Osteoblast (primary cell): ENCODE results near the gene ZKSCAN7. TPM values are rescaled to one million over a fixed set of nuclear protein-coding genes. Genes with fewer than 3 reads are reported as not detected.

ENCODE experiments used
- DNase-seq: peaks from one replicate; pipeline ENCODE4 v3.0.0; 2011; ENCODE audit warnings: low spot score, mixed read lengths; ENCODE audit not compliant: insufficient read length; ENCODE audit errors: missing footprints
- H2AFZ ChIP-seq: 2 replicates; pipeline ENCODE4 v1.6.0; 2011; ENCODE audit warnings: mild to moderate bottlenecking, low read length
- H3K27ac ChIP-seq: 2 replicates; pipeline ENCODE4 v1.5.1; 2011; ENCODE audit warnings: mild to moderate bottlenecking, low read depth, low read length, moderate library complexity
- H3K27me3 ChIP-seq: 2 replicates; pipeline ENCODE4 v1.6.0; 2012; ENCODE audit warnings: mild to moderate bottlenecking, control low read depth, inconsistent platforms, low read length, moderate library complexity; ENCODE audit not compliant: insufficient read depth
- H3K36me3 ChIP-seq: 2 replicates; pipeline ENCODE4 v1.5.1; 2011; ENCODE audit warnings: mild to moderate bottlenecking, low read length, control low read depth, moderate library complexity; ENCODE audit not compliant: insufficient read depth
- H3K4me1 ChIP-seq: 2 replicates; pipeline ENCODE4 v1.5.1; 2011; ENCODE audit warnings: mild to moderate bottlenecking, low read length, control low read depth, moderate library complexity; ENCODE audit not compliant: insufficient read depth
- H3K4me2 ChIP-seq: 2 replicates; pipeline ENCODE4 v1.6.0; 2011; ENCODE audit warnings: mild to moderate bottlenecking, low read length; ENCODE audit not compliant: insufficient read depth
- H3K4me3 ChIP-seq: fragments of 200-600 bp; sonication (generic); 3 replicates; pipeline ENCODE4 v1.5.1; 2012; ENCODE audit warnings: mild to moderate bottlenecking, low read length, inconsistent platforms; ENCODE audit not compliant: insufficient read depth
- H3K79me2 ChIP-seq: 2 replicates; pipeline ENCODE4 v1.6.0; 2012; ENCODE audit warnings: mild to moderate bottlenecking, low read length, control low read depth, inconsistent platforms; ENCODE audit not compliant: insufficient read depth
- H3K9me3 ChIP-seq: 2 replicates; pipeline ENCODE4 v1.5.1; 2011; ENCODE audit warnings: low read depth, low read length, control low read depth
- H4K20me1 ChIP-seq: 2 replicates; pipeline ENCODE4 v1.6.0; 2012; ENCODE audit warnings: mild to moderate bottlenecking, low read length, control low read depth; ENCODE audit not compliant: insufficient read depth
- total RNA-seq: library from RNA; depleted of rRNA; stranded (reverse); fragments of >200 nt; gene quantifications from 2 replicates; pipeline ENCODE4 v1.2.3, GENCODE V29; 2012
- TF ChIP-seq, protein P1 (sequence below): IDR thresholded peaks from 2 replicates; pipeline ENCODE4 v1.5.1; 2011; ENCODE audit warnings: mild to moderate bottlenecking, low read depth, low read length, moderate library complexity; ENCODE audit errors: extremely low read depth

Gene ZKSCAN7
- 6.5 and 9.8 TPM in 2 replicates for total RNA-seq

GRCh38 chr3:44554626-44555592 is at the start of gene ZKSCAN7:
Gene ZKSCAN7, plus strand, starts transcription at chr3:44555193. Its CDS starts 1,855 bp downstream, at chr3:44557048.
- peaks cover 4% of the 10 kb centered on the region for H3K27me3 ChIP-seq
- peaks cover 3% of the 10 kb centered on the region for H3K36me3 ChIP-seq
- TF ChIP-seq, protein P1, sequence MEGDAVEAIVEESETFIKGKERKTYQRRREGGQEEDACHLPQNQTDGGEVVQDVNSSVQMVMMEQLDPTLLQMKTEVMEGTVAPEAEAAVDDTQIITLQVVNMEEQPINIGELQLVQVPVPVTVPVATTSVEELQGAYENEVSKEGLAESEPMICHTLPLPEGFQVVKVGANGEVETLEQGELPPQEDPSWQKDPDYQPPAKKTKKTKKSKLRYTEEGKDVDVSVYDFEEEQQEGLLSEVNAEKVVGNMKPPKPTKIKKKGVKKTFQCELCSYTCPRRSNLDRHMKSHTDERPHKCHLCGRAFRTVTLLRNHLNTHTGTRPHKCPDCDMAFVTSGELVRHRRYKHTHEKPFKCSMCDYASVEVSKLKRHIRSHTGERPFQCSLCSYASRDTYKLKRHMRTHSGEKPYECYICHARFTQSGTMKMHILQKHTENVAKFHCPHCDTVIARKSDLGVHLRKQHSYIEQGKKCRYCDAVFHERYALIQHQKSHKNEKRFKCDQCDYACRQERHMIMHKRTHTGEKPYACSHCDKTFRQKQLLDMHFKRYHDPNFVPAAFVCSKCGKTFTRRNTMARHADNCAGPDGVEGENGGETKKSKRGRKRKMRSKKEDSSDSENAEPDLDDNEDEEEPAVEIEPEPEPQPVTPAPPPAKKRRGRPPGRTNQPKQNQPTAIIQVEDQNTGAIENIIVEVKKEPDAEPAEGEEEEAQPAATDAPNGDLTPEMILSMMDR = no peak
- peak within 1 kb of the TSS; percentile 91 for H2AFZ ChIP-seq
- peaks cover 5% of the 10 kb centered on the region for H3K79me2 ChIP-seq
- no peaks in the 10 kb centered on the region for H3K9me3 ChIP-seq
- peak within 1 kb of the TSS; percentile 78 for H3K4me3 ChIP-seq
- DNase-seq = peak; percentile 94
- peak within 1 kb of the TSS; percentile 88 for H3K4me2 ChIP-seq
- H3K4me1 ChIP-seq = peaks cover 5% of the 10 kb centered on the region
- H4K20me1 ChIP-seq = no peaks in the 10 kb centered on the region
- H3K27ac ChIP-seq = peak within 1 kb of the TSS; percentile 27

GRCh38 chr3:44506556-44506955 is 48.4 kb upstream of the ZKSCAN7 start:
- Histone ChIP-seq H4K20me1 (no peaks in the 10 kb centered on the region), H3K36me3 (peaks cover under 1% of the 10 kb centered on the region), H3K79me2 (peaks cover 62% of the 10 kb centered on the region), H3K27me3 (no peaks in the 10 kb centered on the region), H3K9me3 (peaks cover under 1% of the 10 kb centered on the region), H2AFZ (no peak overlapping the region), H3K27ac (no peak overlapping the region), H3K4me3 (no peak overlapping the region), H3K4me1 (peaks cover 12% of the 10 kb centered on the region), H3K4me2 (no peak overlapping the region)
- DNase-seq = no peak
- TF ChIP-seq, protein P1 = no peak

DNA sequence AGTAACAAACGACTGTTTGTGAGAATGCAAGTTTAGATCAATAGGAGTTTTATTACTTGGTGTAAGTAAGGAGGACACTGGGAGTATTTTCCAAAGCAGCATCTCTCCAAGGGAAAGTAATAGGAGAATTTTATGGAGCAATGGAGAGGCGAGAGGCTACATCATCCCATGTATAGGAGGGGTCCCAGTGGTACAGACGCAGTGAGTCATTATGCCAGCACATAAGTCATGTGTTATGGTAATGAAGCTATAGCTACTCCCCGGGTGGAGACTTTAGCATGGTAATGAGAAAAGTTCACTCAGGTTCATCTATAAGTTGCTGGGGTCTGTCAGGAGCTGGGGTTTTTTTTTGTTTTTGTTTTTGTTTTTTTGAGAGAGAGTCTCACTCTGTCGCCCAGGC is 48.0 kb upstream of the ZKSCAN7 start:
- no peak overlapping the region for H3K4me2 ChIP-seq
- H3K27ac ChIP-seq = no peak overlapping the region
- H3K27me3 ChIP-seq = no peaks in the 10 kb centered on the region
- H3K79me2 ChIP-seq = peaks cover 61% of the 10 kb centered on the region
- no peak for DNase-seq
- TF ChIP-seq, protein P1 = no peak
- no peaks in the 10 kb centered on the region for H3K9me3 ChIP-seq
- no peak overlapping the region for H3K4me3 ChIP-seq
- H4K20me1 ChIP-seq = no peaks in the 10 kb centered on the region
- no peak overlapping the region for H2AFZ ChIP-seq
- no peaks in the 10 kb centered on the region for H3K36me3 ChIP-seq
- H3K4me1 ChIP-seq = peaks cover 12% of the 10 kb centered on the region

DNA sequence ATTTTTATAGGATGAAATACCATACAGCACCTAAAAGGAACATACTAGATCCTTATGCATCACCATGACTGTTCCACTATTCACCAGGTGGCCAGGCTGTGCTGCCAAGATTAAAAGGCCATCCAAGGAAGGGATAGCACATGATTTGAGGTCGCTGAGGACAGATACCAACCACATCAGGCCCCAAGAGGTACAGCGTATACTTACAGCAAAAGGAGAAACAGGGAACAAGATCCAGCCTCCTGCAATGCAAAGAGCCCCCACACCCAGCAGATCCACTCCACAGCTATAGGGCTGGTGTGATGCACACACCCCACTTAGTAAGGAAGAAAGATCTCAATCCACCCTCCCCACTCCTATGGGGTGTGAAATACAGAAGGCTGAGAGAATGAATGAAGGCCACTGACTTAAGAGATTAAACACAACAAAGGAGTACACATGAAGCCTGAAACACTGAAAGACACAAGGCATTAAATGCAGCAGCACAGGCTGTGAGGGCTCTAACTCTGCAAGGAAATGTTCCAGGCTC is 45.5 kb upstream of the ZKSCAN7 start:
- Histone ChIP-seq H3K9me3 (no peaks in the 10 kb centered on the region), H3K79me2 (peaks cover 50% of the 10 kb centered on the region), H3K27me3 (no peaks in the 10 kb centered on the region), H2AFZ (no peak overlapping the region), H4K20me1 (no peaks in the 10 kb centered on the region), H3K36me3 (no peaks in the 10 kb centered on the region), H3K4me3 (peak overlapping the region; percentile 92), H3K4me2 (peak overlapping the region; percentile 97), H3K4me1 (peaks cover 12% of the 10 kb centered on the region), H3K27ac (no peak overlapping the region)
- peak; percentile 80 for DNase-seq
- TF ChIP-seq, protein P1 = no peak
